ENCODE measurements around the gene GJA3. TPM values are rescaled to one million over a fixed set of nuclear protein-coding genes. Genes with fewer than 3 reads are reported as not detected.

The GJA3 gene
- total and polyA plus RNA-seq, 2 of the 8 experiments (the other 6 are each of a cell fraction or from before 2014, with no cell fraction given): 0.12 to 0.60 TPM

GRCh38 chr13:20168396-20168795 is 7.5 kb upstream of the GJA3 start (continued):
- TF ChIP-seq CHD7 (IDR thresholded peaks at IDR 0.05; ENCODE audit: insufficient replicate concordance, low read length) (no peak), SRF (IDR thresholded peaks at IDR 0.05; ENCODE audit: low read depth, low read length) (no peak), MAX (IDR thresholded peaks at IDR 0.05) (no peak), KDM5A (IDR thresholded peaks at IDR 0.05; ENCODE audit: low read length) (no peak), POLR2A (IDR thresholded peaks at IDR 0.05; ENCODE audit: control extremely low read depth in 1 of 2, low read depth in 2 of 2, low read length in 2 of 2) (no peak), EZH2 (IDR thresholded peaks at IDR 0.05; ENCODE audit: low read depth, low read length, severe bottlenecking) (no peak), RNF2 (IDR thresholded peaks at IDR 0.05; ENCODE audit: borderline replicate concordance, low read depth, low read length, missing control alignments, poor library complexity, severe bottlenecking) (no peak), BCL11A (IDR thresholded peaks at IDR 0.05; ENCODE audit: low read depth in 2 of 2, low read length in 2 of 2) (no peak)
